HUES6 (cell line): Measurements from ENCODE around the gene ZNF747.

Experiments
- H3K27ac ChIP-seq: 2 replicates; pipeline ENCODE4 v1.7.0; 2013; ENCODE audit warnings: low read depth, mild to moderate bottlenecking, low read length, inconsistent platforms
- H3K27me3 ChIP-seq: 2 replicates; pipeline ENCODE4 v1.6.1; 2013; ENCODE audit warnings: low read length; ENCODE audit not compliant: control insufficient read depth, insufficient read depth
- H3K36me3 ChIP-seq: 2 replicates; pipeline ENCODE4 v1.6.1; 2013; ENCODE audit warnings: low read length; ENCODE audit not compliant: control insufficient read depth, insufficient read depth
- H3K4me1 ChIP-seq: 2 replicates; pipeline ENCODE4 v1.6.1; 2013; ENCODE audit warnings: low read length; ENCODE audit not compliant: control insufficient read depth, insufficient read depth
- H3K4me3 ChIP-seq: 2 replicates; pipeline ENCODE4 v1.5.1; 2013; ENCODE audit warnings: low read depth, low read length
- H3K9ac ChIP-seq: one replicate; pipeline ENCODE4 v1.6.1; 2013; ENCODE audit warnings: mild to moderate bottlenecking, low read length
- H3K9me3 ChIP-seq: 2 replicates; pipeline ENCODE4 v1.6.1; 2013; ENCODE audit warnings: low read depth, low read length; ENCODE audit not compliant: control insufficient read depth, insufficient read depth

The ZNF747 gene

GRCh38 chr16:30521873-30522641 lies 12.6 kb downstream of the ZNF747 start:
- Histone ChIP-seq H3K4me3 (no peak overlapping the region), H3K4me1 (no peaks in the 10 kb centered on the region), H3K27me3 (no peaks in the 10 kb centered on the region), H3K36me3 (peaks cover 11% of the 10 kb centered on the region), H3K9me3 (no peaks in the 10 kb centered on the region), H3K27ac (no peak overlapping the region), H3K9ac (no peak overlapping the region)

- Histone ChIP-seq H3K9me3 (no peaks in the 10 kb centered on the region), H3K27me3 (no peaks in the 10 kb centered on the region), H3K9ac (no peak overlapping the region), H3K27ac (no peak overlapping the region), H3K4me3 (no peak overlapping the region), H3K36me3 (peaks cover 11% of the 10 kb centered on the region), H3K4me1 (no peaks in the 10 kb centered on the region)
Measured at GRCh38 chr16:30521476-30521872, 13.2 kb downstream of the ZNF747 start.

- Histone ChIP-seq H3K4me3 (no peak overlapping the region), H3K36me3 (peaks cover 2% of the 10 kb centered on the region), H3K4me1 (no peaks in the 10 kb centered on the region), H3K9me3 (no peaks in the 10 kb centered on the region), H3K9ac (no peak overlapping the region), H3K27ac (no peak overlapping the region), H3K27me3 (no peaks in the 10 kb centered on the region)
Measured at GRCh38 chr16:30519120-30520049, 15.3 kb downstream of the ZNF747 start.

GRCh38 chr16:30518552-30518951 lies 16.1 kb downstream of the ZNF747 start:
- Histone ChIP-seq H3K36me3 (no peaks in the 10 kb centered on the region), H3K27me3 (no peaks in the 10 kb centered on the region), H3K9me3 (no peaks in the 10 kb centered on the region), H3K4me3 (no peak overlapping the region), H3K27ac (no peak overlapping the region), H3K4me1 (no peaks in the 10 kb centered on the region), H3K9ac (no peak overlapping the region)

- H3K27ac ChIP-seq: no peak overlapping the region
- H3K27me3 ChIP-seq: peaks cover 2% of the 10 kb centered on the region; the same call in 1 of the 2 replicates
- no peaks in the 10 kb centered on the region for H3K4me1 ChIP-seq
- no peak overlapping the region for H3K4me3 ChIP-seq
- no peak overlapping the region for H3K9ac ChIP-seq
- no peaks in the 10 kb centered on the region for H3K36me3 ChIP-seq
- no peaks in the 10 kb centered on the region for H3K9me3 ChIP-seq
Measured at GRCh38 chr16:30515275-30515674, 19.4 kb downstream of the ZNF747 start.

- Histone ChIP-seq H3K36me3 (no peaks in the 10 kb centered on the region), H3K27me3 (peaks cover 2% of the 10 kb centered on the region; the same call in 1 of the 2 replicates), H3K4me3 (no peak overlapping the region), H3K9ac (no peak overlapping the region), H3K4me1 (no peaks in the 10 kb centered on the region), H3K27ac (no peak overlapping the region), H3K9me3 (no peaks in the 10 kb centered on the region)
Measured at GRCh38 chr16:30511509-30511908, 23.1 kb downstream of the ZNF747 start.

- Histone ChIP-seq H3K27ac (no peak overlapping the region), H3K27me3 (peaks cover 2% of the 10 kb centered on the region; the same call in 1 of the 2 replicates), H3K9ac (no peak overlapping the region), H3K4me3 (no peak overlapping the region), H3K9me3 (no peaks in the 10 kb centered on the region), H3K36me3 (no peaks in the 10 kb centered on the region), H3K4me1 (no peaks in the 10 kb centered on the region)
Measured at GRCh38 chr16:30510376-30510938, 24.2 kb downstream of the ZNF747 start.

GRCh38 chr16:30509081-30509765 lies 25.4 kb downstream of the ZNF747 start:
- Histone ChIP-seq H3K4me3 (no peak overlapping the region), H3K27ac (no peak overlapping the region), H3K4me1 (no peaks in the 10 kb centered on the region), H3K9me3 (no peaks in the 10 kb centered on the region), H3K36me3 (no peaks in the 10 kb centered on the region), H3K27me3 (peaks cover 2% of the 10 kb centered on the region; the same call in 1 of the 2 replicates), H3K9ac (no peak overlapping the region)

GRCh38 chr16:30503403-30504296 lies 31.0 kb downstream of the ZNF747 start:
- no peaks in the 10 kb centered on the region; the same call in 1 of the 2 replicates for H3K27me3 ChIP-seq
- no peak overlapping the region for H3K27ac ChIP-seq
- H3K4me1 ChIP-seq: no peaks in the 10 kb centered on the region
- no peak overlapping the region for H3K9ac ChIP-seq
- H3K4me3 ChIP-seq: no peak overlapping the region
- H3K9me3 ChIP-seq: no peaks in the 10 kb centered on the region
- no peaks in the 10 kb centered on the region for H3K36me3 ChIP-seq

- no peaks in the 10 kb centered on the region for H3K36me3 ChIP-seq
- H3K27me3 ChIP-seq: peaks cover 5% of the 10 kb centered on the region
- no peak overlapping the region for H3K4me3 ChIP-seq
- H3K9me3 ChIP-seq: no peaks in the 10 kb centered on the region
- H3K9ac ChIP-seq: no peak overlapping the region
- H3K4me1 ChIP-seq: no peaks in the 10 kb centered on the region
- no peak overlapping the region for H3K27ac ChIP-seq
Measured at GRCh38 chr16:30499284-30499683, 35.4 kb downstream of the ZNF747 start.
